H1 (cell line): ENCODE results near the gene OTOS. TPM values are rescaled to one million over a fixed set of nuclear protein-coding genes. Genes with fewer than 3 reads are reported as not detected.
A peak's percentile ranks its signal among the peaks of the same experiment; 100 is the strongest.

Experiments used
- CHD2 ChIP-seq: IDR thresholded peaks from 2 replicates; pipeline ENCODE4 v1.6.1; 2012; ENCODE audit warnings: low read length, improper control_type of control experiment
- CHD7 ChIP-seq: fragments of 300-600 bp; sonication (generic); IDR thresholded peaks from 2 replicates; pipeline ENCODE4 v1.7.1; 2012; ENCODE audit warnings: low read length, moderate library complexity, mild to moderate bottlenecking, inconsistent platforms; ENCODE audit not compliant: insufficient replicate concordance
- E2F6 ChIP-seq: IDR thresholded peaks from 2 replicates; pipeline ENCODE4 v1.6.1; 2012; ENCODE audit warnings: inconsistent platforms
- HDAC2 ChIP-seq, 2 experiments: fragments of 300-600 bp in 1 of 2; sonication (generic) in 1 of 2; IDR thresholded peaks; 2 replicates each; pipeline ENCODE4 v1.6.1; 2011 to 2012; ENCODE audit warnings: low read depth in 2 of 2, low read length in 2 of 2, mild to moderate bottlenecking in 2 of 2, moderate library complexity in 2 of 2, borderline replicate concordance in 1 of 2, inconsistent platforms in 1 of 2
- NANOG ChIP-seq: IDR thresholded peaks from 2 replicates; pipeline ENCODE4 v1.6.1; 2011; ENCODE audit warnings: low read length, low read depth, mild to moderate bottlenecking, inconsistent platforms; ENCODE audit not compliant: insufficient read depth, poor library complexity, severe bottlenecking
- NRF1 ChIP-seq: IDR thresholded peaks from 2 replicates; pipeline ENCODE4 v1.6.1; 2011; ENCODE audit warnings: mild to moderate bottlenecking, low read depth, low read length, improper control_type of control experiment
- POLR2A ChIP-seq, 2 experiments: IDR thresholded peaks; 1 replicate in 1 of 2; 2 replicates in 1 of 2; pipeline ENCODE4 v1.6.1; 2011; ENCODE audit warnings: low read depth in 2 of 2, low read length in 2 of 2, mild to moderate bottlenecking in 2 of 2; ENCODE audit errors: control extremely low read depth in 1 of 2
- POU5F1 ChIP-seq: IDR thresholded peaks from 2 replicates; pipeline ENCODE4 v1.6.1; 2011; ENCODE audit warnings: low read depth, mild to moderate bottlenecking, low read length, moderate library complexity
- SIN3A ChIP-seq, 2 experiments: IDR thresholded peaks in 1 of 2; conservative IDR thresholded peaks in 1 of 2; 2 replicates each; pipeline ENCODE4 v1.6.1; 2011 to 2012; ENCODE audit warnings: low read length in 2 of 2, improper control_type of control experiment in 1 of 2, low read depth in 1 of 2, mild to moderate bottlenecking in 1 of 2
- polyA plus RNA-seq, 7 experiments: library from polyadenylated mRNA; depleted of rRNA in 3 of 7; stranded (reverse) in 5 of 7; unstranded in 2 of 7; fragments of >200 nt in 5 of 7; fragments of 200-250 nt in 2 of 7; gene quantifications; 1 replicate in 5 of 7; 2 replicates in 1 of 7; 4 replicates in 1 of 7; pipeline versions ENCODE4 v1.2.1 to v1.2.3, GENCODE V29; 2011 to 2013; ENCODE audit warnings: missing spikeins in 2 of 7, mixed read lengths in 2 of 7
- total RNA-seq: library from RNA; stranded (reverse); fragmentation: NEBNext Ultra II Directional; extraction: Animal tissue kit (Norgen Biotek cat#: 25700); gene quantifications from 2 replicates; pipeline ENCODE4 v1.2.1, GENCODE V29; 2021

Gene OTOS
- total and polyA plus RNA-seq, 2 of the 8 experiments (the other 6 are each of a cell fraction or from before 2014, with no cell fraction given), result 0.17 TPM; not detected in 1

DNA sequence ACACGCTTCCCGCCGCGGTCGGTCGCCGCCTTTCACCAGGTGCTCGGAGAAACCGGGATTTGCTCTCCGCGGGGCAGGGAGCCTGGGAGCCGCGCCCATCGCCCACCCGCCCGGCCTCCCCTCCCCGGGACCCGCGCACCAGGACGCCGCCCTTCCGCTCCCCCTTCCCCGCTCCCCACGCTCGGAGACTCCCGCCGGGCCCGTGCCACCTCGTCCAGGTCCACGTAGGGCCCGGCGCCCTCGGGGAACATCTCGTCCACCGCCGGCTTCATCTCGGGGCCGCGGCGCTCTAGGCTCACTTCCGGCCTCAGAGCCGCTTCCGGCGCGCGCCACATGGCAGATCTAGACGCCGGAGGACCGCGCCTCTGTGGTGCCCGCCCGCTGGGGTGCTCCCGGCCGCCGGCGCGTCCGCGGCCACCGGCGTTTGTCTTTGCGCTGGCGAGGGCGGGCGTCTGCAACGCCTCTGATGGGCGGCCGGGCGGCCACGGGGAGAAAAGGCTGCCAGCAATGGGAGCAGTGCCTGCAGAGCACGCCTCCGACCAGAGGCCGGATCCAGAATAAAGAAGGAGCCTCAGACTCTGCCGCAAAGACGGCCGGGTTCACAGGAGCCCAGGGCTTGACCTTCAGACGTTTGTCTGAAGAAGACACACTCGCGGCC, 4.3 kb downstream of the OTOS start, which contains the start of gene COPS9 (continued):
- TF ChIP-seq CHD7 (no peak), POU5F1 (no peak), CHD2 (no peak), HDAC2 (IDR thresholded peaks at IDR 0.05; ENCODE audit: borderline replicate concordance in 1 of 2, low read depth in 2 of 2, low read length in 2 of 2) (no peak; a peak in 1 of 4 replicates), NANOG (peak; percentile 3), SIN3A (conservative IDR thresholded peaks at IDR 0.05 in 1 of 2, IDR thresholded peaks at IDR 0.05 in 1 of 2; ENCODE audit: low read depth in 1 of 2, low read length in 2 of 2) (peak; percentile 46 to 81; a peak in 2 of 4 replicates), NRF1 (no peak), E2F6 (no peak), POLR2A (IDR thresholded peaks at IDR 0.05; ENCODE audit: control extremely low read depth in 1 of 2, low read depth in 2 of 2, low read length in 2 of 2) (peak in 1 of 2 experiments; percentile 71; a peak in 2 of 3 replicates)
